Prostate gland (tissue), 2 donors: ENCODE data around the gene CA7.

Experiments
- CTCF ChIP-seq, 4 experiments: fragments of 200-600 bp in 2 of 4; fragments of 450-650 bp in 2 of 4; sonication (generic) in 2 of 4; IDR thresholded peaks; 1 replicate in 3 of 4; 2 replicates in 1 of 4; pipeline ENCODE4 v1.5.1; 2016 to 2019; ENCODE audit warnings: antibody characterized with exemption in 4 of 4, mild to moderate bottlenecking in 2 of 4, moderate library complexity in 2 of 4
- POLR2A ChIP-seq: fragments of 450-650 bp; IDR thresholded peaks from one replicate; pipeline ENCODE4 v1.6.1; 2016; ENCODE audit warnings: antibody characterized with exemption, mild to moderate bottlenecking
- POLR2AphosphoS5 ChIP-seq: sonication (generic); formaldehyde crosslinking; IDR thresholded peaks from one replicate; pipeline ENCODE4 v1.6.1; 2017; ENCODE audit warnings: antibody characterized with exemption

GRCh38 chr16:66843191-66843590 lies 1.0 kb upstream of the CA7 start:
- TF ChIP-seq CTCF (IDR thresholded peaks at IDR 0.05) (no peak), POLR2AphosphoS5 (no peak), POLR2A (no peak)
